K562 (cell line): ENCODE measurements around the gene ILF2. TPM values are rescaled to one million over a fixed set of nuclear protein-coding genes. Genes with fewer than 3 reads are reported as not detected.

Experiments
- ATF1 ChIP-seq, 2 experiments: fragments of 450-650 bp in 1 of 2; IDR thresholded peaks; 2 replicates each; pipeline ENCODE4 v1.6.1; 2016; ENCODE audit warnings: missing compliant biosample characterization in 1 of 2, missing genetic modification characterization in 1 of 2
- BCOR ChIP-seq: fragments of 450-650 bp; IDR thresholded peaks from 2 replicates; pipeline ENCODE4 v1.6.1; 2016
- DMBX1 ChIP-seq: fragments of 250-450 bp; sonication (Bioruptor Pico); IDR thresholded peaks from 2 replicates; pipeline ENCODE4 v1.8.0; 2022; ENCODE audit warnings: inconsistent platforms, mild to moderate bottlenecking, moderate library complexity, borderline replicate concordance
- HDAC1 ChIP-seq, 2 experiments: fragments of 450-650 bp; IDR thresholded peaks; 2 replicates each; pipeline ENCODE4 v1.6.1; 2016 to 2017; ENCODE audit warnings: inconsistent platforms in 1 of 2, mild to moderate bottlenecking in 1 of 2, moderate library complexity in 1 of 2
- KDM1A ChIP-seq, 2 experiments: fragments of 450-650 bp; IDR thresholded peaks; 2 replicates each; pipeline ENCODE4 v1.6.1; 2016; ENCODE audit warnings: mild to moderate bottlenecking in 2 of 2
- NBN ChIP-seq: fragments of 450-650 bp; IDR thresholded peaks from 2 replicates; pipeline ENCODE4 v1.6.1; 2016; ENCODE audit warnings: low read depth, mild to moderate bottlenecking
- NR4A1 ChIP-seq, 2 experiments: fragments of 250-450 bp in 1 of 2; fragments of 450-650 bp in 1 of 2; sonication (Bioruptor Pico) in 1 of 2; IDR thresholded peaks; 2 replicates each; pipeline versions ENCODE4 v1.4.0 to v1.6.1; 2016 to 2020; ENCODE audit warnings: mild to moderate bottlenecking in 2 of 2, missing compliant biosample characterization in 1 of 2, missing genetic modification characterization in 1 of 2, moderate library complexity in 1 of 2
- RFX1 ChIP-seq: fragments of 450-650 bp; IDR thresholded peaks from 2 replicates; pipeline ENCODE4 v1.6.1; 2016; ENCODE audit warnings: mild to moderate bottlenecking, moderate library complexity
- SMARCA5 ChIP-seq: fragments of 450-650 bp; IDR thresholded peaks from 2 replicates; pipeline ENCODE4 v1.6.1; 2016
- TEAD1 ChIP-seq, 2 experiments: fragments of 450-650 bp in 1 of 2; sonication (generic) in 1 of 2; formaldehyde crosslinking; IDR thresholded peaks; 2 replicates each; pipeline versions ENCODE4 v1.4.0 to v1.8.0; 2020 to 2022; ENCODE audit warnings: mild to moderate bottlenecking in 2 of 2, missing genetic modification reagents in 1 of 2
- ZC3H11A ChIP-seq: IDR thresholded peaks from 2 replicates; pipeline ENCODE4 v1.6.1; 2012; ENCODE audit warnings: low read depth, low read length, improper control_type of control experiment
- ZNF121 ChIP-seq: sonication (generic); formaldehyde crosslinking; conservative IDR thresholded peaks from 2 replicates; pipeline ENCODE4 v1.8.0; 2022; ENCODE audit warnings: missing genetic modification reagents
- ZNF668 ChIP-seq: fragments of 250-450 bp; sonication (Bioruptor Pico); IDR thresholded peaks from 2 replicates; pipeline ENCODE4 v1.8.0; 2022; ENCODE audit warnings: mild to moderate bottlenecking, inconsistent platforms
- polyA plus RNA-seq, 8 experiments: library from polyadenylated mRNA; depleted of rRNA in 4 of 8; stranded (reverse) in 5 of 8; unstranded in 3 of 8; fragments of >200 nt; fragmentation: Nextera tagmentation in 2 of 8; fragmentation: Illumina TruSeq in 1 of 8; extraction: Ambion mirVana in 2 of 8; extraction: Trizol in 1 of 8; gene quantifications; 2 replicates each; pipeline versions ENCODE4 v1.2.1 to v1.2.3, GENCODE V29; 2011 to 2014; ENCODE audit warnings: inconsistent platforms in 1 of 8, missing spikeins in 1 of 8
- total RNA-seq, 7 experiments: library from RNA; depleted of rRNA in 6 of 7; stranded (reverse); fragments of >200 nt in 6 of 7; fragmentation: Illumina TruSeq in 2 of 7; extraction: Trizol in 2 of 7; gene quantifications; 2 replicates each; pipeline versions ENCODE4 v1.2.1 to v1.2.3, GENCODE V29; 2011 to 2021; ENCODE audit warnings: low replicate concordance in 1 of 7
- TF ChIP-seq, protein P1 (sequence below), 3 experiments: IDR thresholded peaks in 2 of 3; conservative IDR thresholded peaks in 1 of 3; 2 replicates each; pipeline ENCODE4 v1.5.1; 2011 to 2012; ENCODE audit warnings: low read length in 3 of 3, mild to moderate bottlenecking in 3 of 3, control low read depth in 2 of 3, improper control_type of control experiment in 1 of 3, inconsistent platforms in 1 of 3, low read depth in 1 of 3, mixed read lengths in 1 of 3, moderate library complexity in 1 of 3; ENCODE audit not compliant: insufficient read depth in 2 of 3
- TF ChIP-seq, protein P2 (sequence below), 2 experiments: IDR thresholded peaks in 1 of 2; conservative IDR thresholded peaks in 1 of 2; 2 replicates each; pipeline ENCODE4 v1.6.1; 2016; ENCODE audit warnings: low read depth in 2 of 2, mild to moderate bottlenecking in 1 of 2, missing compliant biosample characterization in 1 of 2, missing genetic modification characterization in 1 of 2, moderate library complexity in 1 of 2
- TF ChIP-seq, protein P3 (sequence below): IDR thresholded peaks from 2 replicates; pipeline ENCODE4 v1.6.1; 2012; ENCODE audit warnings: low read depth, low read length, improper control_type of control experiment, borderline replicate concordance

Gene ILF2
- total and polyA plus RNA-seq, 9 of the 15 experiments (the other 6 are each of a cell fraction or from before 2014, with no cell fraction given): 282 to 726 (median 474) TPM

DNA sequence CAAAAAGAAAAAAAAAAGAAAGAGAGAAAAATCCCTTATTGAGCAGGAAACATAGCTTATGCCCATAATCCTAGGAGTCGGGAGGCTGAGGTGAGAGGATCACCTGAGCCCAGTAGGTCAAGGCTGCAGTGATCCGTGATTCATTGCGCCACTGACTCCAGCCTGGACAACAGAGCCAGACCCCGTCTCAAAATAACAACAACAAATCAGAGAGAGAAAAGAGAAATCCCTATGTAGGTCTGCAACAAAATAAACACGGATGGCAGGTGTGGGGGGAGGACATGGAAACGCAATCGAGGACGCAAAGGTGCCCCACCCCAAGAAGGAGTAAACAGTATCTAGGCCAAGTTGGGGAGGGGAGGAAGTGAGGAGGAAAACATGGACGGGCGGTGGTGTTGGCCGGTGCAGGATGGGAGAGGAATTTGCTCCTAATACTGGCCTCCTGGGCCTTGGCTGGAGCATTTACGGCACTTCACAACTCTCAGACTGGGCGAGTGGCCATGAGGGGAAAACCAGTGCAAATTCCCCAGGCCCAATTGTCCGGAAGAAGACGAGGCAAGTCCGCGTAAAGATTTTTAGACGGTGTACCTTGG is 37.5 kb downstream of the ILF2 start (continued):
- TF ChIP-seq, protein P1, sequence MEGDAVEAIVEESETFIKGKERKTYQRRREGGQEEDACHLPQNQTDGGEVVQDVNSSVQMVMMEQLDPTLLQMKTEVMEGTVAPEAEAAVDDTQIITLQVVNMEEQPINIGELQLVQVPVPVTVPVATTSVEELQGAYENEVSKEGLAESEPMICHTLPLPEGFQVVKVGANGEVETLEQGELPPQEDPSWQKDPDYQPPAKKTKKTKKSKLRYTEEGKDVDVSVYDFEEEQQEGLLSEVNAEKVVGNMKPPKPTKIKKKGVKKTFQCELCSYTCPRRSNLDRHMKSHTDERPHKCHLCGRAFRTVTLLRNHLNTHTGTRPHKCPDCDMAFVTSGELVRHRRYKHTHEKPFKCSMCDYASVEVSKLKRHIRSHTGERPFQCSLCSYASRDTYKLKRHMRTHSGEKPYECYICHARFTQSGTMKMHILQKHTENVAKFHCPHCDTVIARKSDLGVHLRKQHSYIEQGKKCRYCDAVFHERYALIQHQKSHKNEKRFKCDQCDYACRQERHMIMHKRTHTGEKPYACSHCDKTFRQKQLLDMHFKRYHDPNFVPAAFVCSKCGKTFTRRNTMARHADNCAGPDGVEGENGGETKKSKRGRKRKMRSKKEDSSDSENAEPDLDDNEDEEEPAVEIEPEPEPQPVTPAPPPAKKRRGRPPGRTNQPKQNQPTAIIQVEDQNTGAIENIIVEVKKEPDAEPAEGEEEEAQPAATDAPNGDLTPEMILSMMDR (IDR thresholded peaks at IDR 0.05 in 2 of 3, conservative IDR thresholded peaks at IDR 0.05 in 1 of 3; ENCODE audit: insufficient read depth in 2 of 3, low read depth in 1 of 3, low read length in 3 of 3): no peak
- TF ChIP-seq RFX1 (no peak), NBN (peak; percentile 55; the same call in 1 of the 2 replicates), BCOR (peak; percentile 85), ZNF668 (CRISPR knock-in tag) (no peak), TEAD1 (CRISPR knock-in tag; IDR thresholded peaks at IDR 0.05) (peak in 1 of 2 experiments; percentile 24; a peak in 1 of 4 replicates), ATF1 (CRISPR knock-in tag; IDR thresholded peaks at IDR 0.05) (no peak), ATF1 (tag; IDR thresholded peaks at IDR 0.05) (no peak), NR4A1 (CRISPR knock-in tag; IDR thresholded peaks at IDR 0.05) (no peak), NR4A1 (tag; IDR thresholded peaks at IDR 0.05) (no peak), ZC3H11A (no peak), DMBX1 (CRISPR knock-in tag) (no peak), KDM1A (IDR thresholded peaks at IDR 0.05) (0 out of 4 replicates have a peak, but pooled peaks of 1 of the 2 experiments have one; percentile 12), HDAC1 (IDR thresholded peaks at IDR 0.05) (0 out of 4 replicates have a peak, but pooled peaks of 1 of the 2 experiments have one; percentile 24), ZNF121 (CRISPR knock-in tag) (peak; percentile 98), SMARCA5 (peak; percentile 87; the same call in 1 of the 2 replicates)
- TF ChIP-seq, protein P2, sequence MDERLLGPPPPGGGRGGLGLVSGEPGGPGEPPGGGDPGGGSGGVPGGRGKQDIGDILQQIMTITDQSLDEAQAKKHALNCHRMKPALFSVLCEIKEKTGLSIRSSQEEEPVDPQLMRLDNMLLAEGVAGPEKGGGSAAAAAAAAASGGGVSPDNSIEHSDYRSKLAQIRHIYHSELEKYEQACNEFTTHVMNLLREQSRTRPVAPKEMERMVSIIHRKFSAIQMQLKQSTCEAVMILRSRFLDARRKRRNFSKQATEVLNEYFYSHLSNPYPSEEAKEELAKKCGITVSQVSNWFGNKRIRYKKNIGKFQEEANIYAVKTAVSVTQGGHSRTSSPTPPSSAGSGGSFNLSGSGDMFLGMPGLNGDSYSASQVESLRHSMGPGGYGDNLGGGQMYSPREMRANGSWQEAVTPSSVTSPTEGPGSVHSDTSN (CRISPR knock-in tag; IDR thresholded peaks at IDR 0.05; ENCODE audit: low read depth): no peak
- TF ChIP-seq, protein P2 (tag; conservative IDR thresholded peaks at IDR 0.05; ENCODE audit: low read depth): no peak
- TF ChIP-seq, protein P3, sequence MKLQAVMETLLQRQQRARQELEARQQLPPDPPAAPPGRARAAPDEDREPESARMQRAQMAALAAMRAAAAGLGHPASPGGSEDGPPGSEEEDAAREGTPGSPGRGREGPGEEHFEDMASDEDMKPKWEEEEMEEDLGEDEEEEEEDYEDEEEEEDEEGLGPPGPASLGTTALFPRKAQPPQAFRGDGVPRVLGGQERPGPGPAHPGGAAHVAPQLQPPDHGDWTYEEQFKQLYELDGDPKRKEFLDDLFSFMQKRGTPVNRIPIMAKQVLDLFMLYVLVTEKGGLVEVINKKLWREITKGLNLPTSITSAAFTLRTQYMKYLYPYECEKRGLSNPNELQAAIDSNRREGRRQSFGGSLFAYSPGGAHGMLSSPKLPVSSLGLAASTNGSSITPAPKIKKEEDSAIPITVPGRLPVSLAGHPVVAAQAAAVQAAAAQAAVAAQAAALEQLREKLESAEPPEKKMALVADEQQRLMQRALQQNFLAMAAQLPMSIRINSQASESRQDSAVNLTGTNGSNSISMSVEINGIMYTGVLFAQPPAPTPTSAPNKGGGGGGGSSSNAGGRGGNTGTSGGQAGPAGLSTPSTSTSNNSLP: no peak
